Large intestine (tissue), 3 donors: ENCODE measurements around the gene GRIP1. TPM values are rescaled to one million over a fixed set of nuclear protein-coding genes. Genes with fewer than 3 reads are reported as not detected.

ENCODE experiments used
- DNase-seq, 2 donors: peaks; one replicate each; pipeline versions ENCODE4 v3.0.0 to v3.0.0-alpha.2; 2013
- H3K27ac ChIP-seq: one replicate; pipeline ENCODE4 v1.5.1; 2013; ENCODE audit warnings: low read length
- H3K27me3 ChIP-seq: 2 replicates; pipeline ENCODE4 v1.6.1; 2013; ENCODE audit warnings: low read length; ENCODE audit not compliant: control insufficient read depth, insufficient read depth
- H3K36me3 ChIP-seq: 2 replicates; pipeline ENCODE4 v1.6.1; 2013; ENCODE audit warnings: low read length; ENCODE audit not compliant: control insufficient read depth, insufficient read depth
- H3K4me1 ChIP-seq: one replicate; pipeline ENCODE4 v1.6.1; 2013; ENCODE audit warnings: low read length; ENCODE audit not compliant: control insufficient read depth, insufficient read depth
- H3K4me3 ChIP-seq: one replicate; pipeline ENCODE4 v1.5.1; 2013; ENCODE audit warnings: low read length
- H3K9me3 ChIP-seq: one replicate; pipeline ENCODE4 v1.6.1; 2013; ENCODE audit warnings: mild to moderate bottlenecking, low read depth, low read length, moderate library complexity; ENCODE audit not compliant: control insufficient read depth
- WGBS: methylation state at CpG from one replicate; pipeline ENCODE4 v1.1.5; 2013; ENCODE audit warnings: low lambda C conversion rate; ENCODE audit not compliant: insufficient coverage; 5-methylcytosine and 5-hydroxymethylcytosine counted together
- polyA plus RNA-seq: library from polyadenylated mRNA; unstranded; fragments of 120-200 nt; gene quantifications from one replicate; pipeline ENCODE4 v1.2.1, GENCODE V29; 2013

Gene GRIP1
- polyA plus RNA-seq, 1 donor = 6.7 TPM

- no peaks in the 10 kb centered on the region for H3K4me1 ChIP-seq
- H3K27ac ChIP-seq = no peak overlapping the region
- H3K4me3 ChIP-seq = no peak overlapping the region
- DNase-seq = no peak
- no peaks in the 10 kb centered on the region for H3K27me3 ChIP-seq
- H3K36me3 ChIP-seq = no peaks in the 10 kb centered on the region
- no peaks in the 10 kb centered on the region for H3K9me3 ChIP-seq
- no CpG with 5 or more reads among the region's 1 CpG for WGBS
Observed at GRCh38 chr12:66599816-66600215, 79.1 kb downstream of the GRIP1 start.

- Histone ChIP-seq H3K27ac (no peak overlapping the region), H3K36me3 (no peaks in the 10 kb centered on the region), H3K27me3 (no peaks in the 10 kb centered on the region), H3K4me3 (no peak overlapping the region), H3K9me3 (no peaks in the 10 kb centered on the region), H3K4me1 (no peaks in the 10 kb centered on the region)
- no peak for DNase-seq
- WGBS = no CpG with 5 or more reads among the region's 2 CpGs
Observed at GRCh38 chr12:66598608-66599007, 80.3 kb downstream of the GRIP1 start.

GRCh38 chr12:66598079-66598478, 80.8 kb downstream of the GRIP1 start:
- WGBS = 90% methylated on average over 2 of the region's 4 CpGs
- H3K4me3 ChIP-seq = no peak overlapping the region
- no peaks in the 10 kb centered on the region for H3K27me3 ChIP-seq
- no peaks in the 10 kb centered on the region for H3K9me3 ChIP-seq
- no peak overlapping the region for H3K27ac ChIP-seq
- no peak for DNase-seq
- no peaks in the 10 kb centered on the region for H3K36me3 ChIP-seq
- no peaks in the 10 kb centered on the region for H3K4me1 ChIP-seq

GRCh38 chr12:66596199-66596598, 82.7 kb downstream of the GRIP1 start:
- Histone ChIP-seq H3K27me3 (no peaks in the 10 kb centered on the region), H3K4me3 (no peak overlapping the region), H3K9me3 (no peaks in the 10 kb centered on the region), H3K27ac (no peak overlapping the region), H3K36me3 (no peaks in the 10 kb centered on the region), H3K4me1 (no peaks in the 10 kb centered on the region)
- WGBS = 87% methylated on average over 2 of the region's 2 CpGs
- DNase-seq = no peak

GRCh38 chr12:66594688-66595087, 84.2 kb downstream of the GRIP1 start:
- H3K36me3 ChIP-seq = no peaks in the 10 kb centered on the region
- H3K27ac ChIP-seq = no peak overlapping the region
- no peaks in the 10 kb centered on the region for H3K9me3 ChIP-seq
- no peak for DNase-seq
- H3K27me3 ChIP-seq = no peaks in the 10 kb centered on the region
- no peak overlapping the region for H3K4me3 ChIP-seq
- H3K4me1 ChIP-seq = no peaks in the 10 kb centered on the region

GRCh38 chr12:66590275-66590985, 88.4 kb downstream of the GRIP1 start:
- H3K9me3 ChIP-seq = no peaks in the 10 kb centered on the region
- H3K27me3 ChIP-seq = no peaks in the 10 kb centered on the region
- no peak overlapping the region for H3K27ac ChIP-seq
- no peak overlapping the region for H3K4me3 ChIP-seq
- no peak for DNase-seq
- H3K4me1 ChIP-seq = no peaks in the 10 kb centered on the region
- no peaks in the 10 kb centered on the region for H3K36me3 ChIP-seq
- WGBS = 57% methylated on average over 1 of the region's 2 CpGs

GRCh38 chr12:66589095-66589494, 89.8 kb downstream of the GRIP1 start:
- no peak for DNase-seq

GRCh38 chr12:66587912-66588311, 91.0 kb downstream of the GRIP1 start:
- no peaks in the 10 kb centered on the region for H3K27me3 ChIP-seq
- no peaks in the 10 kb centered on the region for H3K9me3 ChIP-seq
- no peaks in the 10 kb centered on the region for H3K4me1 ChIP-seq
- H3K4me3 ChIP-seq = no peak overlapping the region
- DNase-seq = no peak
- H3K36me3 ChIP-seq = no peaks in the 10 kb centered on the region
- H3K27ac ChIP-seq = no peak overlapping the region
- WGBS = 100% methylated on average over 1 of the region's 6 CpGs

More at GRCh38 chr12:66589095-66589494, 89.8 kb downstream of the GRIP1 start:
- no peaks in the 10 kb centered on the region for H3K4me1 ChIP-seq
- no peak overlapping the region for H3K27ac ChIP-seq
- H3K9me3 ChIP-seq = no peaks in the 10 kb centered on the region
- no peak overlapping the region for H3K4me3 ChIP-seq
- no peaks in the 10 kb centered on the region for H3K36me3 ChIP-seq
- no peaks in the 10 kb centered on the region for H3K27me3 ChIP-seq
- 100% methylated on average over 3 of the region's 3 CpGs for WGBS

- Histone ChIP-seq H3K4me1 (no peaks in the 10 kb centered on the region), H3K27ac (no peak overlapping the region), H3K4me3 (no peak overlapping the region), H3K36me3 (no peaks in the 10 kb centered on the region), H3K27me3 (no peaks in the 10 kb centered on the region), H3K9me3 (no peaks in the 10 kb centered on the region)
- no peak for DNase-seq
- 100% methylated on average over 3 of the region's 4 CpGs for WGBS
Observed at GRCh38 chr12:66584673-66585072, 94.2 kb downstream of the GRIP1 start.

GRCh38 chr12:66573605-66574004, 105.3 kb downstream of the GRIP1 start:
- DNase-seq = no peak
- Histone ChIP-seq H3K9me3 (no peaks in the 10 kb centered on the region), H3K27ac (no peak overlapping the region), H3K36me3 (no peaks in the 10 kb centered on the region), H3K4me1 (no peaks in the 10 kb centered on the region), H3K4me3 (no peak overlapping the region), H3K27me3 (no peaks in the 10 kb centered on the region)
- WGBS = no CpG with 5 or more reads among the region's 5 CpGs

GRCh38 chr12:66572845-66573244, 106.0 kb downstream of the GRIP1 start:
- no peak overlapping the region for H3K4me3 ChIP-seq
- no peak for DNase-seq
- no peaks in the 10 kb centered on the region for H3K27me3 ChIP-seq
- H3K27ac ChIP-seq = no peak overlapping the region
- WGBS = no CpG with 5 or more reads among the region's 6 CpGs
- no peaks in the 10 kb centered on the region for H3K9me3 ChIP-seq
- no peaks in the 10 kb centered on the region for H3K4me1 ChIP-seq
- no peaks in the 10 kb centered on the region for H3K36me3 ChIP-seq
